Kidney (tissue), 14 donors: ENCODE data around the gene SORBS2. TPM values are rescaled to one million over a fixed set of nuclear protein-coding genes. Genes with fewer than 3 reads are reported as not detected.
A peak's percentile ranks its signal among the peaks of the same experiment; 100 is the strongest.

Source experiments
- DNase-seq, 5 donors: peaks; one replicate each; pipeline ENCODE4 v3.0.0-alpha.2; 2013 to 2020
- FAIRE-seq: peaks from 2 replicates; lab custom pipeline; 2012; peaks lifted over from hg19 to GRCh38; lab: Jason Lieb, UNC
- H3K27ac ChIP-seq, 2 donors: one replicate each; pipeline ENCODE4 v1.7.0; 2013; ENCODE audit warnings: low read depth in 2 of 2, low read length in 2 of 2, inconsistent platforms in 1 of 2
- H3K27me3 ChIP-seq: one replicate; pipeline ENCODE4 v1.7.1; 2013; ENCODE audit warnings: low read length, inconsistent platforms; ENCODE audit not compliant: control insufficient read depth, insufficient read depth
- H3K36me3 ChIP-seq, 3 donors: one replicate each; pipeline versions ENCODE4 v1.7.0 to v1.7.1; 2013; ENCODE audit warnings: low read length in 3 of 3, control low read depth in 1 of 3, inconsistent platforms in 1 of 3; ENCODE audit not compliant: insufficient read depth in 3 of 3, control insufficient read depth in 2 of 3
- H3K4me1 ChIP-seq, 3 donors: one replicate each; pipeline versions ENCODE4 v1.7.0 to v1.7.1; 2013; ENCODE audit warnings: low read length in 3 of 3, inconsistent platforms in 1 of 3, low read depth in 1 of 3; ENCODE audit not compliant: control insufficient read depth in 2 of 3, insufficient read depth in 2 of 3
- H3K4me3 ChIP-seq, 3 donors: one replicate each; pipeline versions ENCODE4 v1.7.0 to v1.8.1; 2013; ENCODE audit warnings: low read length in 3 of 3, control low read depth in 1 of 3, inconsistent platforms in 1 of 3
- H3K9ac ChIP-seq, 3 donors: one replicate each; pipeline versions ENCODE4 v1.7.0 to v1.7.1; 2013; ENCODE audit warnings: low read length in 3 of 3, control low read depth in 1 of 3, inconsistent platforms in 1 of 3
- H3K9me3 ChIP-seq, 3 donors: one replicate each; pipeline versions ENCODE4 v1.7.0 to v1.7.1; 2013; ENCODE audit warnings: low read length in 3 of 3, control low read depth in 1 of 3, inconsistent platforms in 1 of 3; ENCODE audit not compliant: control insufficient read depth in 2 of 3, insufficient read depth in 1 of 3
- intact Hi-C: fragments of 100-400 bp; cut with DNase I; formaldehyde crosslinking; loops from one replicate; pipeline ENCODE4 v1.11.1; 2022
- polyA plus RNA-seq: library from polyadenylated mRNA; stranded (reverse); fragments of 350-450 nt; fragmentation: Illumina TruSeq; extraction: RNeasy Lipid Tissue Mini Kit (QIAGEN cat#74804); gene quantifications from one replicate; pipeline ENCODE4 v1.2.3, GENCODE V29; 2014; ENCODE audit warnings: low read depth, low replicate concordance; ENCODE audit not compliant: insufficient read depth
- total RNA-seq: library from RNA; stranded (reverse); fragmentation: NEBNext Ultra II Directional; extraction: Animal tissue kit (Norgen Biotek cat#: 25700); gene quantifications from one replicate; pipeline ENCODE4 v1.2.1, GENCODE V29; 2021
- TF ChIP-seq, protein P1 (sequence below): IDR thresholded peaks from 3 replicates; pipeline ENCODE4 v1.5.1; 2012; ENCODE audit warnings: mild to moderate bottlenecking, moderate library complexity, borderline replicate concordance; ENCODE audit not compliant: insufficient read depth; ENCODE audit errors: extremely low read depth
- donor health status: control.
- donor health status: control.
- donor health status: control.
- donor health status: control.
- donor health status: control.
- donor health status: DM: yes; HTN: yes; CAD: no.
- donor health status: Normal renal cell carcinoma (clear cell type).

Gene SORBS2
- total and polyA plus RNA-seq, 2 donors from 2014 or later, result 26.0 to 127 TPM

DNA sequence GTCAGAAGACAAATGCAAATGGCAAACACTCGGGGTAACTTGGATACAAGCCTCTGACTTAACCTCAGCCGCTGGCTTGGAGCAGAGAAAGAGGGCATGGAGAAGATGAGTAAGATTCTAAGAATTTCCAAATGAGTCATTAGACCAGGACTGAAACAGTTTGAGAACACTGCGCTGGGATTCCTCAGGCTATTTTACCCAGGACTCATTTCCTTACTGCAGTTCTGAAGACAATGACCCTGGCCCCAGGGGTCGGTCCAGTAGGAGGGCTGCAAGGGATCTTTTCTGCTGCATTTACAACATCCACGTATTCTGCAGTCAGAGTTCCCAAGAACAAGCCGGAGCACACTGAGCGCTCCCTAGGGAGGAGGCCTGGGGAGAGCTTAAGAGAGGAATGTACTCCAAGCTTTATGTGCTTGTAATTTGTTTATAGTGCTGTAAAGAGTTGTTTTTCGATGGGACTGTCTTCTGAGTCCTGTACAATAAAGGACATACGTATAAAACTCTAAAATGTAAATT, 27.3 kb upstream of the SORBS2 start:
- intact Hi-C loops, result no loop called here

DNA sequence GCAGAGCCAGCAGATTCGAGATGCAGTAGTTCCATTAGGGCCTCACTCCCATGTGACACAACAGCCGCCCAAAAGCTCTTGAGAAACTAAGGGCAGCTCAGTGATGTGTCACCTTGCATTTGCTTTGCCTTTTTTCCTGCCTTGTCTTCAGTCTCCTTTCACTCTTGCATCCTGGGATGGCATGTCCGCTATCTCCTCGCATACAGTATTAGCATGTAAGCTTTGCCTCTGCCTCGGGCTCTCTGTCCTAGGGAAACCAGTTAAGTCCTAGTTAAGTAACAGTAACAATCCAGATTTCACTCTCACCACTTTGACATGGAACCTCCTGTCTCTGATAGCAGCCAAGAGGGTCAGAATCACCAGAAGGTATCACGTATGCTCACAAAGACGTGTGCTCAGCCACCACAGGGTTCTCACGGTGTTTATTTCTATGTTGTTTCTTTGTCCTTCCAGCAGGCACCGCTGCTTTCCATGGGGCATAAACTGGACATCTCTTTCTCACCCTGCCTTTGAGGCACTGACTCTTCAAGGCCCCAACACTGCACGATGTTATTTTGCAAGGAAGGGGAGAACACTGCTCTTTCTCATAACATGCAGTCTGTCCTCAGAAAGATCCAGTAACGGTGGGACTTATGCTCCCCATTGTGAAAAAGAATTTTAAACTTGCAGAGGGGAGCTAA, 26.7 kb upstream of the SORBS2 start:
- Histone ChIP-seq H3K27me3 (no peaks in the 10 kb centered on the region), H3K4me1 (peaks cover 0 to 7% (median 0%) of the 10 kb centered on the region in 3 donors), H3K9ac (no peak overlapping the region), H3K27ac (peak overlapping the region in 1 of 2 donors; percentile 16), H3K9me3 (no peaks in the 10 kb centered on the region), H3K36me3 (no peaks in the 10 kb centered on the region), H3K4me3 (no peak overlapping the region)
- DNase-seq (no peak), FAIRE-seq (no peak)
- intact Hi-C loops, result no loop called here
- TF ChIP-seq, protein P1, sequence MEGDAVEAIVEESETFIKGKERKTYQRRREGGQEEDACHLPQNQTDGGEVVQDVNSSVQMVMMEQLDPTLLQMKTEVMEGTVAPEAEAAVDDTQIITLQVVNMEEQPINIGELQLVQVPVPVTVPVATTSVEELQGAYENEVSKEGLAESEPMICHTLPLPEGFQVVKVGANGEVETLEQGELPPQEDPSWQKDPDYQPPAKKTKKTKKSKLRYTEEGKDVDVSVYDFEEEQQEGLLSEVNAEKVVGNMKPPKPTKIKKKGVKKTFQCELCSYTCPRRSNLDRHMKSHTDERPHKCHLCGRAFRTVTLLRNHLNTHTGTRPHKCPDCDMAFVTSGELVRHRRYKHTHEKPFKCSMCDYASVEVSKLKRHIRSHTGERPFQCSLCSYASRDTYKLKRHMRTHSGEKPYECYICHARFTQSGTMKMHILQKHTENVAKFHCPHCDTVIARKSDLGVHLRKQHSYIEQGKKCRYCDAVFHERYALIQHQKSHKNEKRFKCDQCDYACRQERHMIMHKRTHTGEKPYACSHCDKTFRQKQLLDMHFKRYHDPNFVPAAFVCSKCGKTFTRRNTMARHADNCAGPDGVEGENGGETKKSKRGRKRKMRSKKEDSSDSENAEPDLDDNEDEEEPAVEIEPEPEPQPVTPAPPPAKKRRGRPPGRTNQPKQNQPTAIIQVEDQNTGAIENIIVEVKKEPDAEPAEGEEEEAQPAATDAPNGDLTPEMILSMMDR, result no peak

More for the DNA sequence above, 27.3 kb upstream of the SORBS2 start:
- no peaks in the 10 kb centered on the region for H3K9me3 ChIP-seq
- H3K27ac ChIP-seq, result peak overlapping the region; percentile 16 to 44
- FAIRE-seq, result no peak
- no peaks in the 10 kb centered on the region for H3K27me3 ChIP-seq
- no peak overlapping the region for H3K9ac ChIP-seq
- no peak overlapping the region for H3K4me3 ChIP-seq
- no peaks in the 10 kb centered on the region for H3K36me3 ChIP-seq
- TF ChIP-seq, protein P1, result no peak
- H3K4me1 ChIP-seq, result peaks cover 0 to 7% (median 0%) of the 10 kb centered on the region in 3 donors
- peak; percentile 50 to 90 (median 64) for DNase-seq

DNA sequence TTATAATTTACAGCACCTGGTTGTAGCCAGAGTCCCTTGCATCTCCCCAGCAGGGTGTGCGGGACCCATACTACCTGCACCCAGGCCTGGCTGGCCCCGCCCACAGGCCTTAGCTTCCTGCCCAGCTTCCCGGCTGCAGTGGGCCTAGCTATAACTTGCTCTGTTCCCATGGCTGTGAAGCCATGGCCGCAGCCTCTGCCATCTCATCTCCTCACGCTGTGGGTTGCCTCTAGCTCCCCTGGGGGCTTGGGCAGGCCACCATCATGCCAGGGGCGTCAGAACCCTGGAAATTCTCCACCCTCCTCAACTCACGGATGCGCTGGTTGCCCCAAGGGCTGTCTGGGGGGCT, 26.1 kb upstream of the SORBS2 start:
- Histone ChIP-seq H3K27me3 (no peaks in the 10 kb centered on the region), H3K27ac (no peak overlapping the region), H3K9me3 (no peaks in the 10 kb centered on the region), H3K4me1 (peaks cover 0 to 7% (median 0%) of the 10 kb centered on the region in 3 donors), H3K4me3 (no peak overlapping the region), H3K9ac (no peak overlapping the region), H3K36me3 (no peaks in the 10 kb centered on the region)
- FAIRE-seq, result no peak
- TF ChIP-seq, protein P1, result no peak
- intact Hi-C loops, result no loop called here
- no peak for DNase-seq
